HG03571 (cell line): ENCODE measurements around the gene FLYWCH1.

Source experiments
- ATAC-seq: cut with Tn5 transposase; IDR thresholded peaks from one replicate; pipeline ENCODE4 v1.9.1; 2021; ENCODE audit not compliant: unreplicated experiment

FLYWCH1 gene

GRCh38 chr16:2967721-2968161, 56.0 kb downstream of the FLYWCH1 start:
- no peak for ATAC-seq

GRCh38 chr16:2968368-2968737, 56.6 kb downstream of the FLYWCH1 start:
- no peak for ATAC-seq

DNA sequence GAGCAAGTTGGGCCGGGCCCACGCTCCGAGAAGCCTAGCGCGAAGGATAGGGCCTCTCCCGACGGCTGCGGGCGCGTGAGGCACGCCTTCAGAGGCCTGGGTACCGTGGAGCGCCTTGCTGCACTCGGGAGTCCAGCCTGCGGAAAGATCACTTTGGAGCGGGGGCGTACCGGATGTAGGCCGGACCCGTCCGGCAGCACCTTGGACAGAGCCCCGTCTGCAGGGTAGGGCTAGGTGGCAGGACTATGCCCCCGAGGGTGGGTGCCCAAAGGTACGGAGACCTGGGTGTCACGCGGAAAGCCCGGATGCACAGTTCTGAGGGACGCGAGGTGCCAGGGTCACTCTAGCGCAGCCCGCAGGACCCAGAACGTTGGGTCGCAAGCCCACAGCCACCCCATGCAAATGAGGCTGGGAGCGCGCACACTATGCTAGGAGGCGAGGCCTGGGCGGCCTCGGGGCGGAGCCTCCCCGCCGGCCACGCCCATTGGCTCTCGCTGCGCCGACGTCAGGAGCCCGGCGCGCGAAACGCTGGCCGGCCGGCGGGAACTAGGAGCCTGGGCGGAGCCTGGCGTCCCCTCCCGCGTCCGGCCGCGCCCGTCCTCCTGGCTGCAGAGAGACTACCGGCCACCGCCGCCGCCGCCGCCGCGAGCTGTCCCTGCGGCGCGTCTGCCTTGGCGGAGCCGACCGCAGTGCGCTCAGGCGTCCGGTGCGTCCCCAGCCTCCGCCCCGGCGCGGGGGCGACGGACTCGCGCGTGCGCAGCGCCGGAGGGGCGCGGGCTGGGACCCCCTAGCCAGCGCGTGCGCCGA, 57.2 kb downstream of the FLYWCH1 start, which contains the start of gene PAQR4:
TSS of gene PAQR4 (plus strand) at position 611 of the 807 bp plus-strand sequence. CDS start 327 bp downstream, outside the sequence.
- peak; percentile 65 for ATAC-seq

DNA sequence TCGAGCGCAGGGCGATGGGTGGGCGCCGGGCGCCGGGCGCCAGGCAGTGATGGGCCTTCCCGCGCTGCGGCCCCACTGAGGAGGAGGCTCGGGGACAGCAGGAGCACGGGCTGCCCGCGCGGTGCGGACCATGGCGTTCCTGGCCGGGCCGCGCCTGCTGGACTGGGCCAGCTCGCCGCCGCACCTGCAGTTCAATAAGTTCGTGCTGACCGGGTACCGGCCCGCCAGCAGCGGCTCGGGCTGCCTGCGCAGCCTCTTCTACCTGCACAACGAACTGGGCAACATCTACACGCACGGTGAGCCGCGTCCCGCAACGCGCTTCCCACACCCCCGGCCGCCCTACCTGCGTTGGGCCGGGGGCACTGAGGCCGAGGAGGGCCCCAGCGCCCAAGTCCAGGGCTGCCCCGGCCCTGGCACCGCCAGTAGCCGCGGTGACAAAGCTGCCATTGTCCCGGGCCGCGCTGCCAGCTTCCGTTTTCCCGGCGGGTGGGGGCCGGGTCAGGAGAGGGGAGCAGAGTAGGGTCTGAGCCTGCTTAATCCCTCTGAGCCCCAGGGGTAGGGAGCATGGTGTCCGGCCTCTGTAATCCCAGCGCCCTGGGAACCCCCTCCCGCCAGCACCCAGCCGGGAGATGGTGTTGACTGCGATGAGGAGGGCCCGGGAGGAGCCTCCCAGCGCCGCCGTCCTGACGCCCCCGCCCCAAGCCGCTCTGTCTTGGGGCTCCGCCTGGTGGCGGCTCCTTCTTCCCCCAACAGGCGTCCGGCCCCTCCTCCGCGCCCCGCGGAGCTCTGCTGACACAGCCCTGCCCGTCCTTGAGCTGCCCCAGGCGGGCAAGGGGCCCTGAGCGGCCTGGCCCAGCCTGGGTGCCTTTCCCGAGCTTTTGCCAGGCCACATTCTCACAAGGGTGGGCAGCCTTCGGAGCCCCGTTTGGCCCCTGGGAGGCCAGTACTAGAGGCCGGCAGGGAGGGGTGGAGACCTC, 58.1 kb downstream of the FLYWCH1 start:
- peak; percentile 32 for ATAC-seq

GRCh38 chr16:2970563-2970962, 58.8 kb downstream of the FLYWCH1 start:
- ATAC-seq, result no peak

GRCh38 chr16:2971134-2971984, 59.6 kb downstream of the FLYWCH1 start:
- no peak for ATAC-seq

DNA sequence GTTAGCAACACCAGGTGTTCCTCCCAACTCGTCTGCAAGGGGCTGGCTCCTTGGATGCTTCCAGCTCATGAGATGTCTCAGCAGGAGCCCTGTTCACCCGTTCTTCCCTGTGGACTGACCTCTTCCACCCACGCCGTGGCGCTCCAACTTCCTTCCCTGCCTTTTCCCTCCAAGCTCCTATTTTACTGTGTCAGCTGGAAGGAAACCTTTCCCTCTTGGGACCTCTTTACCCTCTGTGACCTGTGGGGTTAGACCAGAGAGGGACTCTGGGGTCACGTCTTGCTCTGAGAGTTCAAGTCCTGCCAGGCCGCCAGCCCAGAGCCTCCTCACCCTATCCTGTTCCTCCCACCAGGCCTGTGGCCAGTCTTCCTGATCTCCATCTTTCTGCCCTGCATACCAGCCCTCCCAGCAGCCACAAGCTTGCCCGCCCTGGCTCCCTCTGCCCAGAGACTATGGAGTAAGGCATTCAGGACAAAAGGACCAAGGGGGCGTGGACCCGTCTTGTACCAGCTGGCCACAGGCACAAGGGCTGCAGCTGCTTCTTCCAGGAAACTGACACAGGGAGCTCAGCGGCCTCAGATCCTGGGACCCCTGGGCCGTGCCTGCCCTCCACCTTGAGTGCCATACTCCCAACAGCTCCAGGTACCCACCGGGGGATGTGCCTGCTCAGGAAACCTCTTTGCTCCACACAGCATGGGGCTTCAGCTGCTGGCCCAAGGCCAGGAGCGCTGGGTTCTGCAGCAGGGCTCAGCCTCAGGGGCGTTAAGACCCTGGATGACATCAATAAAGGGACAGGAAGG, 60.5 kb downstream of the FLYWCH1 start:
- no peak for ATAC-seq

- ATAC-seq, result no peak
Observed at GRCh38 chr16:2973093-2973492, 61.4 kb downstream of the FLYWCH1 start.

DNA sequence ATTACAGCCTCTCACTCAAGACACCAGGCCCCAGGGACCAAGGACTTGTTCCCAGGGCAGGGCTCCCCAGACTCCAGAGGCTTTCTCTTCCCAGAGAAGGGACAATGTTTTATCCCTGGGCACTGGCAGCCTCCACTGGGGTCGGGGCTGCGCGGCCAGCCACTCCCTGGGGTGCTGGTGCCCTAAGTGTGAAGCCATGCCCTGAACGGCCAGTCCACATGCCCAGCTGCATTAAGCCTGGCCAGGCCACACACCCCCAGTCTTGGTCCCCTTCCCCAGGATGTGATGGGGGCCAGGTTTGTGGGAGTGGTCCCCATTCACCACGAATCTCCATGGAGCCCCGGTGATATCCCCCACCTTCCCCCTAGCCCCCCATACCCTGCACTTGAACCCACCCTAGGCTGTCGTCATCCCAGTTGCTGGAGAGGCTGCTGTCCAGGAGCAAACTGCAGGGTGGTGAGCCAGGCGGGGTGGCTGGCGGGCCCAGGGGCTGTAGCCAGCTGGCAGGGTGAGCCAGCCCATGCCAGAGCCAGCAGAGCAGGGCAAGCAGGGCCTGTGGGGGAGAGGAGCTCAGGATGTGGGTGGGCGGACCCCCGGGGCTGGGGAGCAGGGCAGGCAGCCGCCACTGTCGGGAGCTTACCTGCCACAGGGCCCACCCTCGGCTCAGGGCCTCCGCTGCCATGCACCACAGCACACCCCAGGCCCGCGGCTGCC, 62.0 kb downstream of the FLYWCH1 start:
- ATAC-seq, result no peak

- ATAC-seq, result no peak
Observed at GRCh38 chr16:2974319-2975056, 62.8 kb downstream of the FLYWCH1 start.

DNA sequence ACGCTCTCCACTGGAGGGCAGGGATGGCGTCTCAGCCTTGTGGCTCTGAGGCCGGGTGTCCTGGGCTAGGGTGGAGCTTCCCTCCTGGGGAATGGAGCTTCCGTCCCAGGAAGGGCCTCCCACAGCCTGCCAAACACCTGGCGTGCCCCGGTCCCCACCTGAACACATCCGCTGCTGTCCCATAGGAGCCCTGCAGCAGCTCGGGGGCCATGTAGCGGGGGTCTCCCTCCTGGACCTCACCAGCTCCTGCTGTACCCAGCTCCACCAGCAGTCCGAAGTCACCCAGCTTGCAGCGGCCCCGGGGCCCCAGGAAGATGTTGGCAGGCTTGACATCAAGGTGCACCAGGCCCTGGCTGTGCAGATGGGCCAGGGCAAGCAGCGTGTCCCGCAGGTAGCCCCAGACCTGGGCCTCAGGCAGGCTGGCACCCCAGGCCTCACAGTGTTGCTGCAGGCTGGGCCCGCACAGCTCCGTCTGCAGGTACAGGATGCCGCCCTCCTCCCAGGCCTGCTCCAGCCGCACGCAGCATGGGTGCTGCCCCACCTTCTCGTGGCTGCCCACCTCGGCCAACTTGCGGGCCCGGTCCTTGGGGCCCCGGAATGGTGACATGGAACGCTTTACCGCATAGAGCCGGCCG, 63.5 kb downstream of the FLYWCH1 start:
- no peak for ATAC-seq

DNA sequence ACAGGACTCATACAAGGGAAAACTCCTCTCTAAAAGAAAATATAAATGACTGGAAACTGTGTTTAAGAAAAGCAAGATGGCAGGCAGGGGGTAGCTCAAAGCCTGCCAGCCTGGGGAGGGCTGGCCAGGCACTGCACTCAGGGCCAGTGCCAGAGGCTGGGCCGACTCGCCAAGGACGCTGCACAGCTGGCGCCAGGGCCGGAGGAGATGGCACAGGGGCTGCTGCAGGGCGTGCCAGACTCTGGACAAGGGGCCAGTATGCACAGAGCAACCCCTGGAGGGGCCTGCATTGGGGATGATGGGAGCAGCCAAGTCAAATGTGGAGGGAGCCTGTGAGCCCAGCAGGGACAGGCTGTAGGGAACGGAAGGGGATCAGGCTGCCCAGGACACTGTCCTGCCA, 64.5 kb downstream of the FLYWCH1 start:
- ATAC-seq, result no peak

DNA sequence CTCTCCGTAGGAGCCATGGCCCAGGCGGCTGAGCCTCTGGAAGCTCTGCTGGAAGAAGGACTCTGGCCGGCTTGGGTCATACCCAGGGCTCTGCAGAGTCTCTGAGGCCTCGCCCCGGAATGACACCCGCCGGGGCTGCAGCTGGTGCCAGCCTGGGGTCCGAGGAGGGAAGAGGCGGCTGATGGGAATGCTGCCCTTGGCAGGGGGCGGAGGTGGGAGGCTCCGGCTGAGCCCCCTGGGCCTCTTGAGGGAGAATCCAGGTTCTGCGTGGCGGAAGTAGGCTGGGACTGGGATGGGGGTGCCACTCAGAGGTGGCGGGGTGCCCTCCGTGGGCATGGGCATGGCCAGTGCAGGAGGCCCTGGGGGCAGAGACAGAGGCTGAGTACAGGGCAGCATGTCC, 64.9 kb downstream of the FLYWCH1 start:
- no peak for ATAC-seq

DNA sequence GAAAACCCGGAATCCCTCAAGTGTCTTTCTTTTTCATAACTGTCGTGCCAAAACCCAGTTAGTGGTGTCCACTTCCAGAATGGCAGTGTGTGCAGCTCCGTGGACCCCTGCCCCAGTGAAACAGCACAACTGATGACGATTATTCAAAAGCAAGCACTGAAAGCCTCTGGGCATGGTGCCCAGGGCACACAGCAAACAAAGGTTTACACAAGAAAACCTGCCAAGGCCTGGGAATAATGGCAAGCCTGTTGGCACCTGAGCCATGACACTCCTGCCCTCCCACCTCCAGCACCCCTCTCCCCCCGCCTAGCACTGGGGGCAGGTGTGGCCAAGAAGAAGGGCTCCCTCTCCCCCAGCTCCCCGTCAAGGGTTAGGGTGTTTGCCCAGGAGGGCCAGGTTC, 65.7 kb downstream of the FLYWCH1 start:
- ATAC-seq, result no peak

DNA sequence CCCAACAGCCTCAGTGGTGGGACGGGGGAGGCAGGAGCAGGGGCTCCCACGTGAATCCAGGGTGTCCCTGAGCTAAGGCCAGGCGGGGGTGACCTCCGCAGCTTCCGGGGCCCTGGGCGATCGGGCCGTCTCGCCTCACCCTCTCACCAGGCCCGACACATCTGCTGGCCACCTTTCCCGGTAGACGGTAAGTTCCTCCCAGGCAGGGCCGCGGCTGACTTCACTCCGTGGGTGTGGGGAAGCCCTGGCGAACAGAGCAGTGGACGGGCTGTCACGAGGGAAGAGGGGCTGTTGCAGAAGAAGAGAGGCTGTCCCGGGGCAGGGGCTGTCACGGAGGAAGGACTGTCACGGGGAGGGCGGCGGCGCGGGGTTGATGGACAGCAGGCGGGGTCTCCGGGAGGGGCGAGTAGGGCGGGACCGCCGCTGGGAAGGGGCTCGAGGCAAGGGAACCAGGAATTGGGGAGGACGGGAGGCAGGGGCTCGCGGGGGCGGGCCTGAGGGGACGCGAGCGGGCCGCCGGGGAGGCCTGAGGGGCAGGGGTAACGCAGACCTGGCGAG, 68.0 kb downstream of the FLYWCH1 start:
- no peak for ATAC-seq

DNA sequence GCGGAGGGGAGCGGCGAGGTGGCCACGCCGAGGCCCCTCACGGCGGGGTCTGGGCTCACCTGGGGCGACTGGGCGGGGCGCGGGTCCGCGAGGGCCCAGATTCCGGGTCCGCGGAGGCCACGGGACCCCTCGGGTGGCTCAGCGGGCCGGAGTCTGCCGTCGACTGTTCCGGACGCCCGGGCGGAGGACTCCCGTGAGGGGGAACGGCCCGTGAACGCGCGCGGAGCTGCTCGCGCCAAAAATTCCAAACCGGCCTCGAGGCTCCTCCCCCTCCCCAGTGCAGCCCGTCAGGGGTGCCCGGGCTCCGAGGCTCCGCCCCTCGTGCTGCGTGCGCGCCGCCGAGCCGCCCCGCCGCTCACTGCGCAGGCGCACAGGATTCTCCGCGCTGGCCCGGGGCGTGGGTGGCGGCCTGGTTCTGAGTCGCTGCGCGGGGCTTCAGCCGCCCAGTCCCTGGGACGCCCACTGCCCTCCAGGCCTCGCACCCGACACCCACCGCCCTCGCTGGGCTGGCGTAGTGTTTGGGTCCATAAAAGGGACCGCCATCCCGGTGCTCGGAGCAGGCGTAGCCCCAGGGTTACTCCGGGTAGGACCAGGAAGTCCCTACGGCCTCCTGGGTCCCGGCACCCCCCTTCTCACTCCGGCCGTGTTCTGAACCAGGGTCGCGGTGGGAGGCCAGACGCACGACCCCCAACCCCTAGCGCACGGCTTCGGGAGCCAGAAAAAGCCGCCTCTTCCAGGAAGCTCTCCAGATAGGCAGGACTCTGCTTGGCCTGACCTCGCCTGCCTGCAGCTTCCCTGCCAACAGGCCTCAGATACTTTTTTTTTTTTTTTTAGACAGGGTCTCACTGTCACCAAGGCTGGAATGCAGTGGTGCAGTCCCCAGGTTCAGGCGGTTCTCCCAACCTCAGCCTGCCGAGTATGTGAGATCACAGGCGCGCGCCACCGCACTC, 68.8 kb downstream of the FLYWCH1 start, which contains the start of gene PKMYT1:
TSS of gene PKMYT1 (minus strand) at position 220 of the 950 bp plus-strand sequence. CDS start 789 bp downstream, outside the sequence.
- ATAC-seq, result peak; percentile 68
